ENCODE data around the gene SPRR5.

DNA sequence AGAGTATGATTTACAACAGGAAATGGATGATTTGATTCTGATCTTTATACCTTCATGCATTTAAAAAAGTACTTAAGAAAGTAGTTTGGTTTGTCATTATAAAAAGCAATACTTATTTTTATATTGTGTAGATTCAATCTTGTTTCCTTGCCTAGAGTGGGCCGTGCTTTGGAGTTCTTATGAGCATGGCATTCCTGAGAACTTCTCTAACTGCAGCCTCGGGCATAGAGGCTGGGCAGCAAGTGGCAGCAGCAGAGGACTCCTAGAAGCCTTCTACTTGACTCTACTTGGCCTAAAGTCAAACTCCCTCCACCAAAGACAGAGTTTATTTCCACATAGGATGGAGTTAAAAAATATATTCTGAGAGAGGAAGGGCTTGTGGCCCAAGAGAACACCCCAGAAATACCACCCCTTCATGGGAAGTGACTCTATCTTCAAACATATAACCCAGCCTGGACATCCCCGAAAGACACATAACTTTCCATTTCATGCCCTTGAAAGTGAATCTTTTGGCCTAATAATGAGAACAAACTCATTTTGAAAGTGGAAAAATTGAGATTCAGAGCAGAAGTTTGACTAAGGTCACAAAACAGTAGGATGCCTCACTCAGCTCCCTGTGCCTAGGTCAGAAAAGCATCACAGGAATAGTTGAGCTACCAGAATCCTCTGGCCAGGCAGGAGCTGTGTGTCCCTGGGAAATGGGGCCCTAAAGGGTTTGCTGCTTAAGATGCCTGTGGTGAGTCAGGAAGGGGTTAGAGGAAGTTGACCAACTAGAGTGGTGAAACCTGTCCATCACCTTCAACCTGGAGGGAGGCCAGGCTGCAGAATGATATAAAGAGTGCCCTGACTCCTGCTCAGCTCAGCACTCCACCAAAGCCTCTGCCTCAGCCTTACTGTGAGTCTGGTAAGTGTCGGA lies 39.1 kb upstream of the SPRR5 start, which contains the start of gene IVL:
- no peak for TF ChIP-seq CTCF (conservative IDR thresholded peaks at IDR 0.05 in 1 of 2, IDR thresholded peaks at IDR 0.05 in 1 of 2; ENCODE audit: low read depth in 1 of 2, low read length in 2 of 2)
- no peak for TF ChIP-seq EZH2 (IDR thresholded peaks at IDR 0.05; ENCODE audit: low read length, missing control alignments)

Data from fibroblast of lung (primary cell).